HFF-Myc (cell line): ENCODE results near the gene MAP7D1.
A peak's percentile ranks its signal among the peaks of the same experiment; 100 is the strongest.

Experiments
- DNase-seq: peaks from one replicate; pipeline ENCODE4 v3.0.0-alpha.2; 2011; ENCODE audit warnings: low read depth; ENCODE audit errors: extremely low read depth
- H3K4me3 ChIP-seq: replicated peaks from 2 replicates; pipeline ENCODE4 v1.5.1; 2011; ENCODE audit warnings: low read depth, mild to moderate bottlenecking, control low read depth, low read length
- TF ChIP-seq, protein P1 (sequence below): IDR thresholded peaks from 2 replicates; pipeline ENCODE4 v1.5.1; 2012; ENCODE audit warnings: mild to moderate bottlenecking, low read depth, low read length, control low read depth; ENCODE audit errors: missing control alignments

The MAP7D1 gene

DNA sequence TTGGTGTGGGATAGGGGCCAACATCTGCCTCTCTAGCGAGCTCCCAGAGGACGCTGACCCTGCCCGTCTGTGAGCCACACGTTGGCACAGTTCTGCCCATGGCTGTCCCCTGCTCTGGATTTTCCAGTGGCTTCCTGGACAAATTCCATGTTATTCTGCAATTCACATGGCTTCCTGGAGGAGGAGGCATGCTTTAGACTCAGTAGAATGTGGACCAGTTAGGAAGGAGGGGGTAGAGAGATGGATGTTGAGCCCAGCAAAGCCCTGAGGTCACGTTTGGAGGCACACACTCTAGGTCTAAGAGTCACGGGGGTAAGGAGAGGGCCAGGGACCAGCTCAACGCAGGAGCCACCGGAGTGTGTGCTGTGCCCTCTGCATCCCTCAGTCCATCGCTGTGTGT, 43.1 kb upstream of the MAP7D1 start:
- no peak for DNase-seq
- TF ChIP-seq, protein P1, sequence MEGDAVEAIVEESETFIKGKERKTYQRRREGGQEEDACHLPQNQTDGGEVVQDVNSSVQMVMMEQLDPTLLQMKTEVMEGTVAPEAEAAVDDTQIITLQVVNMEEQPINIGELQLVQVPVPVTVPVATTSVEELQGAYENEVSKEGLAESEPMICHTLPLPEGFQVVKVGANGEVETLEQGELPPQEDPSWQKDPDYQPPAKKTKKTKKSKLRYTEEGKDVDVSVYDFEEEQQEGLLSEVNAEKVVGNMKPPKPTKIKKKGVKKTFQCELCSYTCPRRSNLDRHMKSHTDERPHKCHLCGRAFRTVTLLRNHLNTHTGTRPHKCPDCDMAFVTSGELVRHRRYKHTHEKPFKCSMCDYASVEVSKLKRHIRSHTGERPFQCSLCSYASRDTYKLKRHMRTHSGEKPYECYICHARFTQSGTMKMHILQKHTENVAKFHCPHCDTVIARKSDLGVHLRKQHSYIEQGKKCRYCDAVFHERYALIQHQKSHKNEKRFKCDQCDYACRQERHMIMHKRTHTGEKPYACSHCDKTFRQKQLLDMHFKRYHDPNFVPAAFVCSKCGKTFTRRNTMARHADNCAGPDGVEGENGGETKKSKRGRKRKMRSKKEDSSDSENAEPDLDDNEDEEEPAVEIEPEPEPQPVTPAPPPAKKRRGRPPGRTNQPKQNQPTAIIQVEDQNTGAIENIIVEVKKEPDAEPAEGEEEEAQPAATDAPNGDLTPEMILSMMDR, result no peak
- H3K4me3 ChIP-seq, result no peak overlapping the region

DNA sequence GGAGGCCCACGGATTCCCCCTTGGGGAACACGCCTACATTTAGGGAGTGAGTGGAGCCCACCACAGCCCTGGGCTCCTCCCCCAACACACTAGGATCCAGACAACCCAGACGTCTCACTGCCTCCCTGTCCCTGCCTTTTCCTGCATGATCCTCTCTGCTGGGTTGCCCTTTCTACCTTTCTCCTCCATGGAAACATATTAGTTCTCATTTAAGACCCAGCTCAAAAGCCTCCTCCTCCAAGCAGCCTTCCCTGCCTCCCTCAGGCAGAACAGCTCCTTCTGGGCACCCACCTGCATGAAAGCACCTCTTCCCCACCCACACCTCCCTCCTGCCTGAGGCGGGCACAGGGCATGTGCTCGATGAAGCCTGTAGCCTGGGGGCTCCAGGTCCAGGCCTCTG, 41.6 kb upstream of the MAP7D1 start:
- peak overlapping the region; percentile 7; the same call in 1 of the 2 replicates for H3K4me3 ChIP-seq
- TF ChIP-seq, protein P1, result no peak
- no peak for DNase-seq

DNA sequence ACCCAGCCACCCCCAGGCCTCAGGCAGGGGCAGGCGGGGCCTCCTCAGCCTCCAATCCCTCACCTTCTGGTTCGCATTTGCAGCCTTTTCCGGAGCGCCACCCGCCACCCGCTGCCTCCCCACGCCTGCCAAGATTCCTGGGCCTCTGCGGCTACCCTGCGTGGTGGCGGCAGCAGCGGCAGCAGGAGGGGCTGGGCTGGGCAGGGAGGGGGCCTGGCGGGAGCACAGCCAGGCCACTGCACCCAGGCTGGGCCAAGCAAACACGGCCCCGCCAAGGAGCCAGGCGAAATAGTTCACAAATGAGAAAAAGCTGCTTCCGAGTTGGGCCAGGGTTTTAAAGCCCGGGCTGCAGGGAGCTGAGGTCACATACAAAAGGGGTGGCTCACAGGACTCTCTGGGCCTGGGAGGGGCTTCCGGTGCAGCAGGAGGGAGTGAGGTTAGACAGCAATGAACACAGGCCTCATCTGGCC, 40.7 kb upstream of the MAP7D1 start:
- TF ChIP-seq, protein P1, result no peak

DNA sequence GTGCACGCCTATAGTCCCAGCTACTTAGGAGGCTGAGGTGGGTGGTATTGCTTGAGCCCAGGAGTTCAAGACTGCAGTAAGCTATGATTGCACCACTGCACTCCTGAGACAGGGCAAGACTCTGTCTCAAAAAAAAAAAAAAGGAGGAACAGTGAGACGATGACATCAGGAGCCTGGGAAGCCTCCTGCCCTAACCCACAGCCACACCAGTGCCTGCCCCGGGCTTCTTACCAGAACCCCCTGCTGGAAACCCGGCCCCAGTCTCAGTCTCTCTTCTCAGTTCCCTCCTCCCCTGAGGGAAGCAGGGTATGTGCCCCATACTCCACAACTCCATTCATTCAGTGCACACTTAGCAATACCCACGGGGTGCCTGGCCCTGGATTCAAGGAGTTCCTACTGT, 40.0 kb upstream of the MAP7D1 start:
- TF ChIP-seq, protein P1, result no peak
- no peak for DNase-seq

More for the DNA sequence above, 40.7 kb upstream of the MAP7D1 start:
- peak; percentile 55 for DNase-seq
- H3K4me3 ChIP-seq, result peak overlapping the region; percentile 7; the same call in 1 of the 2 replicates

DNA sequence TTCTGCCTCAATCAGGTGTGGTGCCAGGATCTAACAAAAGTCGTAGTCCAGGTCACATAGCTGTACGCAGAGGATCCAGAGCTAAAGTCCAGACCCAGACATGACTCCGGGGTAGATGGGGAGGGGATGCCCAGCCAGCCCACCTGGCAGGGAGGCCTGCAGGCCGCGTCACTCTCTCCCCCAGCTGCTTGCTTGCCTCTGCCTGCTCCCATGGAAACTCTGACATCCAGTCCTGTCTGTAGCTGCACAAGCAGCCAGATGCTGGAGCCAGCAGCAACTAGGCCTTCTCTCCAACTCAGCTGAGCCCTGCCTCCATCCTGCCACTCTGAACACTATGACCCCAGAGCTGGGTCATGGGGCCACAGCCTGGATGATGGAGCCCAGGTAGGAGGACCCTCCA, 39.1 kb upstream of the MAP7D1 start:
- no peak overlapping the region for H3K4me3 ChIP-seq
- TF ChIP-seq, protein P1, result no peak
- no peak for DNase-seq

More for the DNA sequence above, 40.0 kb upstream of the MAP7D1 start:
- H3K4me3 ChIP-seq, result no peak overlapping the region

DNA sequence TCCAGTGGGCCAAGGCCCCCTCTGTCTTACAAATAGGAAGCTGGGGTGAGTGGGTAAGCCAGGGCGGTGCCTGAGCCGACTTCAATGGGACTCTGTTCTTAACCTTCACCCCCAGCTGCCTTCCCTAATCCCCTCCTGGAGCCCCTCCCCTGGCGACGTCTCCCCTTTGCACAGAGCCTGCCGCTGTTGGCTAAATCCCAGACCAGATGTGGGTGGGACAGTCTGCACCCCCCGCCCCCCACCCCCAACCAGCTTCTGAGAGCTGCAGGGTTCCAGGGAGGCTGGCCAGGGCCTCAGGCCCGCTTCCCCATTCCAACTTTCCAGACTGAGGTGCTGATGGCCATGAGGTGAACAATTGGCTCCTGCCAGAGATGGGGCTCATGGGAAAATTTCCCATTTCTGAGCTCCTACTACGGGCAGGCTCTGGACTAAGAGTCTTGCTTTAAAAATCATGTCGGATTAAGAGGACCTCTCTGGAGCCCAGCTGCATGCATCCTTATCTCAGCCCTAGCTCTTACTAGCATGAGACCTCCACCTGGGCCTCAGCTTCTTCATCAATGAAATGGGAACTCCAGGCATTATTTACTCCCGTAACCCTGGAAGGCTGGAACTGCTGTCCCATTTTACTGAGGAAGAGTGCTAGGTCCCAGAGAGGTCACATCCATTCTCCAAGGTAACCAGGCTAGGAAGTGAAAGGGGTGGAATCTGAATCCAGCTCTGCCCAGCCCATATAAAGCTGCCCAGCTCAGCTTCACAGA, 37.3 kb upstream of the MAP7D1 start:
- no peak overlapping the region for H3K4me3 ChIP-seq
- DNase-seq, result no peak
- TF ChIP-seq, protein P1, result no peak
